Measurements from ENCODE around the gene NELFA.

GRCh38 chr4:1980561-1981041 is 28.2 kb downstream of the NELFA start:
- no peak for TF ChIP-seq CTCF (IDR thresholded peaks at IDR 0.05)
- no peak for TF ChIP-seq ZFX (IDR thresholded peaks at IDR 0.05; ENCODE audit: borderline replicate concordance)

Data from 22Rv1 (cell line).